HUES64 (cell line): ENCODE results near the gene ORM2.
A peak's percentile ranks its signal among the peaks of the same experiment; 100 is the strongest.

Experiments
- H3K27ac ChIP-seq: 2 replicates; pipeline ENCODE4 v1.7.0; 2013; ENCODE audit warnings: low read depth, low read length, inconsistent platforms
- H3K27me3 ChIP-seq: 2 replicates; pipeline ENCODE4 v1.6.1; 2013; ENCODE audit warnings: mild to moderate bottlenecking, low read length; ENCODE audit not compliant: insufficient read depth
- H3K36me3 ChIP-seq: 2 replicates; pipeline ENCODE4 v1.6.1; 2013; ENCODE audit warnings: mild to moderate bottlenecking, low read length; ENCODE audit not compliant: insufficient read depth
- H3K4me1 ChIP-seq: 2 replicates; pipeline ENCODE4 v1.6.1; 2013; ENCODE audit warnings: mild to moderate bottlenecking, low read length, moderate library complexity; ENCODE audit not compliant: insufficient read depth
- H3K4me3 ChIP-seq: 2 replicates; pipeline ENCODE4 v1.5.1; 2013; ENCODE audit warnings: mild to moderate bottlenecking, low read length, moderate library complexity
- H3K9ac ChIP-seq: 2 replicates; pipeline ENCODE4 v1.6.1; 2013; ENCODE audit warnings: mild to moderate bottlenecking, low read depth, low read length
- H3K9me3 ChIP-seq: 2 replicates; pipeline ENCODE4 v1.6.1; 2013; ENCODE audit warnings: low read depth, low read length; ENCODE audit not compliant: insufficient read depth
- WGBS: fragments of 150-250, 120-280 bp; methylation state at CpG from one replicate; pipeline ENCODE4 v1.1.7; 2013; ENCODE audit warnings: missing lambda C conversion rate; 5-methylcytosine and 5-hydroxymethylcytosine counted together

ORM2 gene

DNA sequence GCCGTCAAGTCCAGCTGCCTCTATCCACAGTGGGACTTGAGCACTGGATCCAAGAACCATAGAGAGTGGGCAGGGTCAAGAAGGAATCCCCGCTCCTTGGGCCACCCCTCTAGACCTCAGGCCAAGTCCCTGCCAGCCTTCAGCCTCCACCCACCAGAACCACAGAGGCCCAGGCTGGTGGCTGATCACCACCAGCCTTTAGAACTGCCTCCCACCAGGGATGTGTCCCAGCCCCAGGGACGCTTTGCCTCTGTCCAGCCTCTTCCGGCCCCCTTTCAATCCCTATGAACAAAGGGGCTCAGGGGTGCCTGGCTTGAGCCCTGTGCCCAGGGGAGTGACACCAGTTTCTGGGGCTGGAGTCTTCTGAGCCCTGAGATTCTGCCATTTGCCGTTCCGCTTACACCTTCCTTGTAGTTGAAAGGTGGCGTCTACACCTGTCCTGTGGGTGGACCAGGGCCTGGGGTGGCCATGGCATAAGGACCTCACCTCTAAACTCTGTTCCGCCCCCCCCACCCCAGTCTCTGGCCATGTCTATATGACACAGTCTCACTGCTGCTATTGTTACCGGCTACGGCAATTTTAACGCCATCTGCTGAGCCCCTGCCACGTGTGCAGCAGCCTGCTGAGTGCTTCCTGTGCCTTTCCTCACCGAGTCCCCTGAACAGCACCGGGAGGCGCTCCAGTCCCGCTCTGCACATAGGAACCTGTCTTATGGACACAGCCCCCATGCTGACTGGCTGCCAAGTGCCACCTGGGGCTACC, 42.5 kb upstream of the ORM2 start:
- H3K4me3 ChIP-seq, result no peak overlapping the region
- H3K27me3 ChIP-seq, result no peaks in the 10 kb centered on the region
- H3K36me3 ChIP-seq, result peaks cover 7% of the 10 kb centered on the region
- peaks cover 13% of the 10 kb centered on the region for H3K4me1 ChIP-seq
- 89% methylated on average over 16 of the region's 16 CpGs for WGBS
- H3K9me3 ChIP-seq, result no peaks in the 10 kb centered on the region
- no peak overlapping the region for H3K9ac ChIP-seq
- H3K27ac ChIP-seq, result no peak overlapping the region

GRCh38 chr9:114287763-114288192, 41.9 kb upstream of the ORM2 start:
- H3K9me3 ChIP-seq, result no peaks in the 10 kb centered on the region
- no peaks in the 10 kb centered on the region for H3K27me3 ChIP-seq
- H3K9ac ChIP-seq, result no peak overlapping the region
- no peak overlapping the region for H3K4me3 ChIP-seq
- peaks cover 13% of the 10 kb centered on the region for H3K4me1 ChIP-seq
- WGBS, result 86% methylated on average over 15 of the region's 15 CpGs
- peaks cover 13% of the 10 kb centered on the region for H3K36me3 ChIP-seq
- H3K27ac ChIP-seq, result no peak overlapping the region

GRCh38 chr9:114288193-114289091, 41.2 kb upstream of the ORM2 start:
- Histone ChIP-seq H3K4me1 (peaks cover 13% of the 10 kb centered on the region), H3K9ac (no peak overlapping the region; the same call in 1 of the 2 replicates), H3K9me3 (no peaks in the 10 kb centered on the region), H3K27me3 (no peaks in the 10 kb centered on the region), H3K36me3 (peaks cover 20% of the 10 kb centered on the region), H3K27ac (peak overlapping the region; percentile 26; the same call in 1 of the 2 replicates), H3K4me3 (no peak overlapping the region)
- WGBS, result 68% methylated on average over 23 of the region's 23 CpGs

- H3K9me3 ChIP-seq, result peaks cover under 1% of the 10 kb centered on the region; the same call in 1 of the 2 replicates
- H3K27me3 ChIP-seq, result no peaks in the 10 kb centered on the region
- WGBS, result 93% methylated on average over 13 of the region's 13 CpGs
- peaks cover 13% of the 10 kb centered on the region for H3K4me1 ChIP-seq
- H3K27ac ChIP-seq, result no peak overlapping the region
- no peak overlapping the region for H3K4me3 ChIP-seq
- peaks cover 22% of the 10 kb centered on the region for H3K36me3 ChIP-seq
- no peak overlapping the region for H3K9ac ChIP-seq
Observed at GRCh38 chr9:114289106-114289505, 40.6 kb upstream of the ORM2 start.

DNA sequence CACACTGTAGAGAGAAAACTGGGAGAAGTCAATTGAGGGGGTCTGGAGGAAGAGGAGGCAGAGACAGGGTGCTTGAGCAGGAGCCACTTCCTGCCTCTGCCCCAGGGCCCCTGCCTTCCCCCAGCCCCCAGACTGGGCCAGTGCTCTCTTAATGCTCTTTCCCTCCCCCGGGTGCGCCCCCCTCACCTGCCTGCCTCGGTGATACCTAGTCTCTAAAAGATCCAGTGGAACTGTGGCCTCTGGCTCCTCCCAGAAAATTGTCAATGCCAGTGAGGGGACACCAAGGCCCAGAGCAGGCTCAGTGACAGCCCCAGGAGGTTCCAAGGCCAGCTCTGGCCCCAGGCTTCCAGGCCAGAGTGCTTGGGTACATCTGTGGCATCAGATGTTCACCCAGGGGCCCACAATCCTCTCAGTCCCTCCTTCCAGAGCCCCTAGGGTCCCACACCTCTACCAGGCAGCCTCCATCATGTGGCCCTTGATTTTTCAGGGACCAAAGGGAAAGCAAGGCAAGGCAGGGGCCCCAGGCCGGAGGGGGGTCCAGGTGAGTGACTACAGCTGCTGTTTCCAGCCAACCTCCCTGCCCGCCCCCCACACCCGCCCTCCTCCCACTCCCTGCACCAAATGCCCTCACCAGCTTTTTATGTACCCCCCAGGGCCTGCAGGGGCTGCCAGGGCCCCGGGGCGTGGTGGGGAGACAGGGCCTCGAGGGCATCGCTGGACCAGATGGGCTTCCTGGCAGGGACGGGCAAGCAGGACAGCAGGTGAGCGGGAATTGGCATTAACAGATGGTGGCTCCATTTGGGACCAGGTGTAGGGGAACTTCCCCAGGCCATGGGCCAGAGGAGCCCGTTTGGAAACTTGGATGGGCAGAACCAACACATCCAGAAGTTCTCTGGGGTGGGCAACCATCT, 39.8 kb upstream of the ORM2 start:
- H3K9ac ChIP-seq, result no peak overlapping the region
- H3K4me1 ChIP-seq, result peaks cover 13% of the 10 kb centered on the region
- peaks cover 29% of the 10 kb centered on the region for H3K36me3 ChIP-seq
- H3K9me3 ChIP-seq, result peaks cover 7% of the 10 kb centered on the region
- H3K27ac ChIP-seq, result no peak overlapping the region
- no peak overlapping the region for H3K4me3 ChIP-seq
- 90% methylated on average over 13 of the region's 13 CpGs for WGBS
- no peaks in the 10 kb centered on the region for H3K27me3 ChIP-seq

DNA sequence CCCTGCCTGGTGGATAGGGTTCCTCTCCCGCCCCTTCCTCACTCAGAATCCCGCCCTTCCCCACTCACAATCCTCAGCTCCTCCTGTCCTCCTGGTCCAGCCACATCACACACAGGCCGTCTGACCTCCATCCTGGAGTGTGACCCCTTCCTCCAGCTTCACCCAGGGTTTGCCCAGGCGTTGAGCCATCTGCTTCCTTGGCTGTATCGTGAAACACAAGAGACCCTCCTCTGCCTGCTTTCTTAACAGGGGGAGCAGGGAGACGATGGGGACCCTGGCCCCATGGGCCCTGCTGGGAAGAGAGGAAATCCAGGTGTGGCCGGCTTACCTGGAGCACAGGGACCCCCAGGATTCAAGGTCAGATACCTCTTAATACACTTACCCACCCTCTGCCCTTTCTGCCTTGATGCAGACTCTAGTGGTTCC, 39.1 kb upstream of the ORM2 start:
- Histone ChIP-seq H3K27me3 (no peaks in the 10 kb centered on the region), H3K9me3 (peaks cover 15% of the 10 kb centered on the region), H3K4me1 (peaks cover 13% of the 10 kb centered on the region), H3K36me3 (peaks cover 33% of the 10 kb centered on the region), H3K27ac (no peak overlapping the region), H3K4me3 (no peak overlapping the region), H3K9ac (no peak overlapping the region)
- 82% methylated on average over 7 of the region's 7 CpGs for WGBS

DNA sequence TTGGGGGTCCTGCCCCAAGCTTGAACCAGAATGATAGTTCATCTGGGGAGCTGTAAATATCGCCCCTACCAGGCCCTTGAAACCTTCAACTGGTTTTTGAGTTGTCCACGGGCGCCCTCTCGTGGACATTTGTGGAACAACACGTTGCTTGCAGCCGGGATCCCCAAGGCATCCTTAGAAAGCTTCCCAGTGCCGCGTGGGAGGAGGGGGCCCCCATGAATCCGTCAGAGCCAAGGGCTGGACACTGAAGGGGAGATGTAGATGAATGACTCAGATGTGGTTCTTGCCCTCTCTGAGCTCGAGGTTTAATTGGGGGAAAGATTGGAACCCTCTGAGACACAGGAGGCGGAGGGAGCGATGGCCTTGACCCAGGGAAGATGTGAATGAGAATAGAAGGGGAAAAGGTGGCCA, 38.6 kb upstream of the ORM2 start:
- H3K36me3 ChIP-seq, result peaks cover 38% of the 10 kb centered on the region
- no peaks in the 10 kb centered on the region for H3K27me3 ChIP-seq
- no peak overlapping the region for H3K27ac ChIP-seq
- H3K4me1 ChIP-seq, result peaks cover 10% of the 10 kb centered on the region
- H3K4me3 ChIP-seq, result no peak overlapping the region
- H3K9ac ChIP-seq, result no peak overlapping the region
- WGBS, result 23% methylated on average over 12 of the region's 12 CpGs
- peaks cover 18% of the 10 kb centered on the region for H3K9me3 ChIP-seq

GRCh38 chr9:114291886-114292590, 37.6 kb upstream of the ORM2 start:
- Histone ChIP-seq H3K27ac (no peak overlapping the region), H3K9ac (no peak overlapping the region), H3K9me3 (peaks cover 22% of the 10 kb centered on the region), H3K27me3 (no peaks in the 10 kb centered on the region), H3K4me3 (no peak overlapping the region), H3K36me3 (peaks cover 48% of the 10 kb centered on the region), H3K4me1 (peaks cover 10% of the 10 kb centered on the region)
- 88% methylated on average over 11 of the region's 11 CpGs for WGBS

DNA sequence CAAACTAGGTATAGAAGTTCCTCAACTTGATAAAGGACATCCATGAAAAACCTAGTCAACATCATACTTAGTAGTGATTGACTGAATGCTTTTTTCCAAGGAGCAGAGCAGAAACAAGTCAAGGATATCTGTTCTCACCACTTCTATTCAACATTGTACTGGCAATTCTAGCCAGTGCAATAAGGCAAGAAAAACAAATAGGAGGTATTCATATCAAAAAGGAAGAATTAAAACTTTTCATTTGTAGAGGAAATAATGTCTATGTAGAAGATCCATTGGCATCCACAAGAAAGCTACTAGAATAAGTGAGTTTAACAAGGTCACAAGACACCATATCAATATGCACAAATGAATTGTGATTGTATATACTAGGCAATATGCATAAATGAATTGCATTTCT, 35.0 kb upstream of the ORM2 start:
- Histone ChIP-seq H3K4me1 (no peaks in the 10 kb centered on the region), H3K9ac (no peak overlapping the region), H3K36me3 (peaks cover 69% of the 10 kb centered on the region), H3K4me3 (no peak overlapping the region), H3K27ac (no peak overlapping the region), H3K27me3 (no peaks in the 10 kb centered on the region), H3K9me3 (peaks cover 22% of the 10 kb centered on the region)

DNA sequence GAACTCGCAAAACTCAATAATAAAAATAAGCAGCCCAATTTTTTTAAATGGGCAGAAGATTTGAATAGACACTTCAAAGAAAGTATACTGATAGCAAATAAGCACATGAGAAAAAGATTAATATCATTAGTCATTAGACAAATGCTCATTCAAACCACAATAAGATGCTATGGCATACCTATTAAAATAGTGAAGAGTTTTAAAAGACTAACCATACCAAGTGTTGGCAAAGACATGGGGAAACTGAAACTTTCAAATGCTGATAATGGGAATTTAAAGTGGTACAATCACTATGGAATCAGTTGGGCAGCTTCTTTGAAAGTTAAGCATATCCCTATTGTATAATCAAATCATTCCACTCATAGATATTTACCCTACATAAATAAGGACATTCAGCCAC, 33.3 kb upstream of the ORM2 start:
- Histone ChIP-seq H3K27ac (no peak overlapping the region), H3K27me3 (no peaks in the 10 kb centered on the region), H3K36me3 (peaks cover 74% of the 10 kb centered on the region), H3K4me1 (no peaks in the 10 kb centered on the region), H3K9me3 (peaks cover 22% of the 10 kb centered on the region), H3K4me3 (no peak overlapping the region), H3K9ac (no peak overlapping the region)
- WGBS, result no CpG with 5 or more reads among the region's 1 CpG
